GM20431 (cell line): Measurements from ENCODE around the gene AGR3.

ENCODE experiments used
- in situ Hi-C: fragments of 300-500 bp; cut with MseI, MboI; formaldehyde crosslinking; loops from one replicate; pipeline ENCODE4 v1.15.0; 2020; ENCODE audit warnings: low sequenced_read_pairs; ENCODE audit not compliant: unreplicated experiment

AGR3 gene

DNA sequence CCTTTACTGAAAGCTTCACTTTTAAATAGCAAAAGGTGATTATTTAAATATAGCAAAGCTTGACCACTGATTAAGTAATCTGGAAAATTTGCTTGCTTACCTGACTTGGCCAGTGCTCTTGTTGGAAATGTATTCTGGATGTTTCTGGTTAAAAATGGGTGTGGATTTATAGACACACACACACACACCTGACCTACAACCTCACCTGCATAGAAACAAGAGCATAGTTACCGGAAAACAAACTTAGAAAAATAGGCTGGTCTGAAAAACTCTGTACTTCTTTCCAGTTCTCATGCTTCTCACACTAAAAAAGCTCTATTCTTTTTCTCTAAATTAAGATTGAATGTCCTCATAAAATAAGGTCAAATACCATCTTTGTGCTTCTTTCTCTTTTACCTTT is at the start of gene AGR3:
AGR3 (minus strand) TSS at position 140 of the 400 bp plus-strand sequence. CDS start 3,365 bp downstream, outside the sequence.
- in situ Hi-C loops = no loop called here

DNA sequence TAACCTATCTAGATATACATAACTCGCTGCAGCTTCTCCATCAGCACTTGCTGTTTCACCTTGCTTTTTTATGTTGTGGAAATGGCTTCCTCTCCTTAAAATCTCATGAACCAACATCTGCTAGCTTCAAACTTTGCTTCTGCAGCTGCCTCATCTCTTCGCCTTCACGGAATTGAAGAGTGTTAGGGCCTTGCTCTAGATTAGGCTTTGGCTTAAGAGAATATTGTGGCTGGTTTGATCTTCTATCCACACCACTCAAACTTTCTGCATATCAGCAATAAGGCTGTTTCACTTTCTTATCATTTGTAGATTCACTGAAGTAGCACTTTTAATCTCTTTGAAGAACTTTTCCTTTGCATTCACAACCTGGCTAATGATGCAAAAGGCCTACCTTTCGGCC is 49.2 kb upstream of the AGR3 start:
- in situ Hi-C loops = no loop called here

DNA sequence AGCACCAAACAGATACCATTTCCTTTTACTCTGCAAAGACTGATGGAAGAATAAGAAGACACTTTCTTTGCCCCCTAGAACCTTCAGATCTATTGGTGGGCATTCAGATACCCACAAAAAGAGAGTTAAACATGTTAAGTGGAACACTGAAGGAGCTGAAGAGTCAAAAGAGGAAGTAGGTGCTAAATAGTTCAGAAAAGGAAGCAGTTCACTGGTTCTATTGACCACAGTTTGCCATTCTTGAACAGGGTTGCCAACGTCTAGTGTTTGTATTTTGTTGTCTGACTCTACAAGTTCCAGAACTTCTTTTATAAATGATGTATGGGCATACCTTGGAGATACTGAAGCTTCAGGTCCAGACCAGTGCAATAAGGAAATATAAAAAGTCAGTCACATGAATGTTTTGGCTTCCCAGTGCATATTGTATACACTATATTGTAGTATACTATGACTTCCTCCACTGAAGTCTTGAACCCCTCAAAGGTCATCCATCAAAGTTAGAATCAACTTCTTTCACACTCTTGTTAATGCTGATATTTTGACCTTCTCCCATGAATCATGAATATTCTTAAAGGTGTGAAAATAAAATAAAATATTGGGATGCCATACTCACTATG is 47.5 kb upstream of the AGR3 start:
- in situ Hi-C loops = no loop called here

DNA sequence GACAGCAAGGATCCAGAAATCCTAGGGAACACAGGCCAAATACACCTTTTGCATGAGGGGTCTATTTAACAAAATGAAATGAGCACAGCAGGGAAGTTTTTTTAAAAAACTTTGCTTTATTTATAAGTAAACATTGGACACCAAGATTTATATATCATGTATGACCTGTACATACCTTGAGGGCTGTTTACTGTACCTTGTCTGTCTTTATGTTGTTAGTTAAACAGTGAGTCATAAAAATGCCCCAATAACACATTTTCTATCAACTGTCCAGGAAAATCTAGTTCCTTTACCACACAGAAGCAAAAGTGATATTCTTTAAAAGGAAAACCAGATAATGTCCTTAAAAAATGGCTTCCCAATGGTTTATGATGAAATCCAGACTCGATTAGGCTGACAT is 45.1 kb upstream of the AGR3 start:
- in situ Hi-C loops = no loop called here

DNA sequence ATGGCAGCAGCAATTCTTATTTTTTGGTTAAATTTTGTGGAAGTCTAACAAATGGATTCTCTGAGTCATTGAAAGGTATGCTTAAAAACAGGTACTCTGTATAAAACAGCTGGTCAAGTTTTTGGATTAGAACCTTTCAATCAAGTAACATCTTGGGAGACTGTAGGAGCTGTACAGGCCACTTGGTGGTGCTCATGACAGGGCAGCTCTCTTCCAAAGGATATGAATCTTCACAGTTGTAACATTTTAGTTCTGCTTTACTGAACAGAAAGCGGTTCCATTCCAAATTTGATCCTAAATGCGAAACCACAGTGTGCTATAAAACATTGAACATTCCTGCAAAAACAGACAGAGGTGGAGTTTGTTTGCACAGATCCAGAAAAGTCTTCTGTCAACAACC is 44.5 kb upstream of the AGR3 start:
- in situ Hi-C loops = no loop called here

DNA sequence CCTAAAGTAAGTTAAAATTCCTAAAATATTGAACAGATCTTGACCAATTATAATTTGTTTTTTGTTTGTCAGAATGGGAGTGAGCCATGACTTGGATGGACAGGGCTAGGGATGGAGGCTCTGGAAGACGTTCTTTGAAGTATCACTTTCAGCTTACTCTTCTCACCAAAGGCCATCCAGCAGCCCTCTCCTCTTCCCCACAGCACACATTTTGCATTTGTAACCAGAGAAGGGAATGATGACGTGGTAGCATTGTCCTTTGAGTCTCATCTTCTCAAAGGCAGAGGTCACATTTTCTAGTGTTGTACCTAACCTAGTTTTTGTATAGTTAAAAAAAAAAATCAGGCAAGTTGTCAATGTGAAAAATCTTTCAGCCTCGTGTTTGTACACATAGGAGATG is 43.8 kb upstream of the AGR3 start:
- in situ Hi-C loops = no loop called here

DNA sequence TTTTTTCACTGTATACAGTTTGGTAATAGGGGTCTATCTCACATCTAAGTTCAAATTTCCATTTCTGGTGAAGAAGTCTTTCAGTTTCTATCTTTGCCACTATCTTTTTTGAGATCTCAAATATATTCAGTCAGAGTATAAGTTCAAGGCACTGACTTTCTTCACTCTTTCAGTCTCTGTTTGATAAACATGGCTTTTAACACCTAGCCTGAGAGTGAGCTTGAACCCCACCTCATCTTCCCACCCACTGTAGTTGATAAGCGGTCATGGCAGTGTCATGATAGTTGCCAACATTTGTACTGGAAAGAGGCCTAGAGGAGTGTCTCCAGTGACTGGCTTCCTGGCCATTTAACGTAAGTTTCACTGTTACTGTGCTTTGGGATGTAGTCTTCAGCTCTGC is 41.2 kb upstream of the AGR3 start:
- in situ Hi-C loops = no loop called here

DNA sequence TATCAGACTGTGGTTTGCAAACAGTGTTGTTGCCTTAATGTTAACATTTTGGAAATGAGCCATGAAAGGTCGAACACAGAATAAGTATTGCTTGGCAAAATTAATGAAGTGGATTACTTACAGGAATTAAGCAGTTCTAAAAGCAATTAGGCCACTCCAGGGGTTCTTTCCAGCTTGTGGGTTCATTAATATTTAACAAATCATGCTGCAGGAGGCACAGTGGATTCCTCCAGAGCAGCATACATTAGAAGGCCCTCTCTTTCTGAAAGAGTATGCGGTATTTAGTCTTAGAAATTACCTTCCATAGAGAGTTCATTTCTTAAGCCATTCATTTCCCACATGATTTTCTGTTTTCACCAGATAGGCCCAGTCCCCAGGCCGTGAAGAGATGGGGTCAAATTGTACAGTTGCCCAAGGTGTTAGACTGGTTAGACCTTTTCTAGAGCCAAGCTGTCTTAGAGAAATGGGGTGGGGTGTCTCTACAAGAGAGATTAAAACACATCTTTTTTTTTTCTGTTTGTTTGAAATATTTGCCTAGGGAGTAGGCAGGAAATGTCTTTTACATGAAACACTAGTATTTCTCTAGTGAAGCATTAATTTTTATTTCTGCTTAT is 40.0 kb upstream of the AGR3 start:
- in situ Hi-C loops = no loop called here

DNA sequence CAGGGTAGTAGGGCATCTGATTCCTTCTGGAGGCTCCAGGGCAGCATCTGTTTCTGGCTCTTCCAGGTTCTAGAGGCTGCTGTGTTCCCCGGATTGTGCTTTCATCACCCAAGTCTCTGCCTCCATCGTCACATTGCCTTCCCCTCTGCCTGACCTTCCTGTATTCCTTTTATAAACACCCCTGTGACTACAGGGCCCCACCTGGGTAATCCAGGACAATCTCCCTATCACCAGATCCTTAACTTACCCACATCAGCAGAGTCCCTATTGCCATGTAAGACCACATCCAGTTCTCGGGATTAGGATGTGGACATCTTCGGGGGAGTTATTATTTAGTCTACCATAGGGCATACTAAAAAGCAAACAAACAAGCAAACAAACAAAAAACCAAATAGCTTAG is 39.4 kb upstream of the AGR3 start:
- in situ Hi-C loops = no loop called here

DNA sequence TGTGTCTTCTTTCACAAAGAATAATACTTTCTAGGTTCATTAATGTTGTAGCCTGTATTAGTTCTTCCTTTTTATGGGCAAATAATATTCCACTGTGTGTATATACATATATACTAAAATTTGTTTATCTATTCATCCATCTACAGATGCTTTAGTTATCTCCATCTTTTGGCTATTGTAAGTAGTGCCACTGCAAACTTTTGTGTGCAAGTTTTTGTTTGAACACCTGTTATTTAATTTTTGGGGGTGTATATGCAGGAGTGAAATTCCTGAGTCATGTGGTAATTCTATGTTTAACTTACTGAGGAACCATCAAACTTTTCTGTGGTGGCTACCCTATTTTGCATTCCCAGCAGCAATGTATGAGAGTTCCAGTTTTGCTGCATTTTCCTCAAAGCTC is 37.7 kb upstream of the AGR3 start:
- in situ Hi-C loops = no loop called here

DNA sequence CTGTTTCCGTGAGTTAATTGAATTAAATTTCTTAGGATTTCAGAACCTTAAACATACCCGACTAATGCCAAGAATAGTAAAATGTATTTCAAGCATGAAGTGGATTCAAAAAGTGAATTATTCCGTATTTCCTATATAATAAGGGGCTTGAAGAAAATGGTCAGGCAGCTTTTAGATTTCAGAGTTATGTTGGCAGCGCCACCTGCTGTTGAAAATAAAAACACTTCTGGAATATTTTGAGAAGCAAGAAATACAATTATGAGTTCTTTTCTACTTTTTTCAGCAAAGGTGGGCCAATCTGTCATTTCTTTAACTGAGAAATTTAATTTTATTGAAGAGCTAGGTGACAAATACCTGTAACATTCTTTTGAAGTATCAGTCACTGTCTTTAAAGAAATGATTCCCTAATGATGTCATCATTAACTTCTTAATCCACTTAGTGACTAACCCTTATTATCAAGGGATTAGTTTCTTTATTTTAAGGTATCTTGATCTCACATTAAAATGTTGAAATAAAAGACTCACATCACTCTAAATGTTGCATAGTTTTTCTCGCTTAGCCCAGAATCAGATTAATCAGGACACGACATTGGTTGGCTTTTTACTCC is 36.6 kb upstream of the AGR3 start:
- in situ Hi-C loops = no loop called here

DNA sequence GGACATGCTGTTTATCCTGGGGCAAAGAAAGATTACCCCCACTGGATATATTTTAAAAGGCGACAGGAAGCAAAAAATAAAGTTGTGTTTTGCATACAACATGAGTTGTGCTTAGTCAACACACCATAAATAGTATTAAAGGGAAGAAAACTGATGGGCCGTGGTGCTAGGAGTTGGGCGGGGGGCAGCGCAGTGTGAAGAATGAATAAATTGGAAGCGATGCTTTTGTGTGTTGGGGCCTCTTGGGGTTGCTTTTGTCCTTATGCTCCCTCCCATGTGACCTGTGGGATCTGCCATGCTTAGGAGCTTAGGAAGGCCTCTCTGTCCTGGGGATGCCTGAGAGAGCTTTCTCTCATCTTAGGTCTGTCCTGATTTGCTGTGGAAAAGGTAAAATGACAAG is 35.0 kb upstream of the AGR3 start:
- in situ Hi-C loops = no loop called here

DNA sequence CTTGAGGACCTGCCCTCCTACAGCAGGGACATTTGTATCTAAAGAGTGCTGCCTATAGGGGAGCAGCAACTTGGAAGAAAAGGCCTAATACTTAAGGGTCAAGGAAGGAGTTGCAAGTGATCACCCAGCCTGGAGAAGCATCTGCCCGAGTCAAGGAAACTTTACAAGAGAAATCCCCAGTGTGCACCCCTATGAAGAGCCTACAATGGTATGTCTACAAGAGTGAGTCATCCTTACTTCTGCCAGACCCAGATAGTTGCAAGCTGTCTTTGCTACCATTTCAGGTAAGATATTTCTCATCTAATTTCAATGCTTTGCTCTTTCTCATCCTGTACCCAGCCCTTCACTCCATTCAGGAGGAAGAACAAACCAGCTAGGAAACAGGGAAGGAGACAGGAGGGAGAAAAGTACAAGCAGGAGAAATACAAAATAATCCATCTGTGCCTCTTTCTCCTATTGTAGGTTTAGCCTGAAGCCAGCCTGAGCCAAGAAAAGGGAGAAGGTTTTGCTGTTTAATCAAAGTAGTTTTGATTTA is 34.4 kb upstream of the AGR3 start:
- in situ Hi-C loops = no loop called here

DNA sequence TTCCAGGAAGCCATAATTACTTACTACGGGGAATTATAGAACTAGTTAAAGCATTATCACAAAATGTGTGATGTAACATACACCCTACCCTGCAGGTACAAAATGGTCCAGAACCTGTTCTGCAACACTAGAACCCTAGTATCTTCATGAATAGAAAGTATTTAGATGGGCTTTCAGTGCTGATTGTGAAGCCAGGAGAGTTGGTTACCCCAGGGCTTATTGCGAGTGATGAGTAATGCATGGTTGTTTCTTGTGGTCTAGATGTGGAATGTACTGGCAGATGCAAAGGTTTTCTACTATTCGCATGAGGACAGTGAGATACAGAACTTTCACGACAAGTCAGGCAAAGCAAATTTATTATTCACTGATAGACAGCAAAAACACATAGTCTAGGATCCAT is 33.6 kb upstream of the AGR3 start:
- in situ Hi-C loops = no loop called here

DNA sequence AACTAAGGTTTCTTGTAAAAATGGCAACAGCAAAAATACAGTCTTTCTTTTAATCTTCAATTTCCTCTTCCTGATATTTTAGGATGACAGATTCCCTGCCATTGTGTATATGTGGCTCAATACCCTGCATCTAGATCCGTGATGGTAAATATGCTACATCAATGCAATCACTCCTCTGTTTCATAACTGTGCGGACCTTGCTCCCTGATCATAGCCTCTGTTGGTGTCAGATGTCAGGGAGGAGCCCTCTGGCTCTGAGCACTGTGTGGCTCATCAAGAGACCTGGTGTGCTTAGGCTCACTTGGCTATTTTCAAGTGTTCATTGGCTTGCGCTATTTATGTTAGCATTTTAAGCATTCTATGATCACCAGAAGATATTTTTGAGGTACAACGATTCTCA is 33.0 kb upstream of the AGR3 start:
- in situ Hi-C loops = no loop called here

DNA sequence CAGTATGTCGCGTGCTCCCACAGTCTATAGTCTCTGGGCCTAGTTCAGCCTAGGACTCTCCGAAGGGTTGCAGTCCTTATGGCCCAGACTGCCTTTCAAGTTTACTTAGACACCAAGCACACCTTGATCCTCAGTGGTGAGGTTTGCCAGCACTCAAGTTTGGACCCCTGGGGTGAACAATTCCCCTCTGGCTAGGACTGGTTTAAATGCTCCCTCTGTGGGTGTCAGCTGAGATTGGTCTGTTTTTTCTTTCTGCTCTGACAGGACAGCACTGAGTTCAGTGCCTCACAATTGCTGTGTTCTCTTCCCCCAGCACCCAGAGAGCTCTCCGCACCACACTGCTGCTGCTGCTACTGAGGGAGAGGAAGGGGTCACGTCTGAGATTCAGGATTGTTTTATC is 31.9 kb upstream of the AGR3 start:
- in situ Hi-C loops = no loop called here

DNA sequence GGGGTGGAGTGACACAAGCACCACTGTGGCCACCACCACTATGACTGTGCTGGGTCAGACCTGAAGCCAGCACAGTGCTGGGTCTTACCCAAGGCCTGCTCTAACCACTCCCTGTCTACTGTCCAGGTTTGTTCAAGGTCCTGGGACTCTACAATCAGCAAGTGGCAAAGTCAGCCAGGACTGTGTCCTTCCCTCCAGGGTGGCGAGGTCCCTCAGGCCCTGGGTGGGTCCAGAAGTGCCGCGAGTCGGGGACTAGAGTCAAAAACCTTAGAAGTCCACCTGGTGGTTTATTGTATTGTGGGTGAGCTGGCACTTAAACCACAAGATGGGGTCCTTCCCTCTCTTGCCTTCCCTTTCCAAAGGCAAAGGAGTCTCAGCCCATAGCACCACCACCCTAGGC is 30.8 kb upstream of the AGR3 start:
- in situ Hi-C loops = no loop called here

DNA sequence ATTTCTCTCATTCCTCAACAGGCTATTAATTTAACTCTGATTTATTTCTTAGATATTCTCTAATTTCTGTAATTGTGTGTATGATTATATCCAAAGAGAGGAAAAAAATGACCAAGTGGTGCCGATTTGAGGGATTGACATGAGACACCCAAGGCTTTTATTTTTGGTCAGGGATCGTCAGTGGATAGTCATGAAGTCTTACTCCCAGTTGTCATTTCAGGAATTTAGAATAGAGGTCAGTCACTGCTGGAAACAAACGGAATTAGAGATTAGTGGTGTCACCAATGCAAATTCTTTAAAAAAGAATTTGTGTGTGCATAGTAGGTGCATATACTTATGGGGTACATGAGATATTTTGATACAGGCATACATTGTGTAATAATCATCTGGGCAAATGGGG is 26.8 kb upstream of the AGR3 start:
- in situ Hi-C loops = no loop called here

DNA sequence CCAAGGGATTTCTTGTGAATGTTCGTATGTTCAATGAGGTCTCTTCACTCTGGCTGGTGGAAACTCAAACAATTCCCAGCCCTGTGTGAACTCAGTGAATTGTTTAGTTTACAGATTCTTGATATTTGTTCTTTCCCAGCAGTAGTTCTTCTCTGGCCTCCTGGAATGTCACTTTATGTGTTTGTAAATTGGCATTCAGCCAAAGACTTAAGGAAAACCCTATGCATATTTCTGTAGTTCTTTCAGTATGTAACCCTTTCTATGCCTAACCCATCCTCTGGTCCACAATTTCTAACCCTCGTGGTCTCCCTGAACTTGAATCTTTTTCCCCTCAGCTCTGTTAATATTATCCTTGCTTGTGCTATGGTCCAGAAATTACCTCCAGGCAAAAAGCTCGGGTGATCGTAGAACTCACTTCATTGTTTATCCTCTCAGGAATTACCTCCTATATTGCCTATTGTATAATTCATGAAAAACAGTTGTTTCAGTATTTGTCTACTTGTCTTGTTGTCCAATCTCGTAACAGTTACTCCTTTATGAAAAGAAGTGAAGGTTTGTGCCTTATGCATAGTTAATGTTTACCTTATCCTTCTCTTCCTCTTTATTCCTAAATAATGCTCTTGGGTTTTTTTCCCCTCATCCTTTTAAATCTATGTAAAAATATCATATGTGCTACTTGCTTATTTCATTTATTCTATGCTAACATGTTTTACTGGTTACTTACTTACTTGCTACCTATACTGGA is 23.7 kb upstream of the AGR3 start:
- in situ Hi-C loops = no loop called here

DNA sequence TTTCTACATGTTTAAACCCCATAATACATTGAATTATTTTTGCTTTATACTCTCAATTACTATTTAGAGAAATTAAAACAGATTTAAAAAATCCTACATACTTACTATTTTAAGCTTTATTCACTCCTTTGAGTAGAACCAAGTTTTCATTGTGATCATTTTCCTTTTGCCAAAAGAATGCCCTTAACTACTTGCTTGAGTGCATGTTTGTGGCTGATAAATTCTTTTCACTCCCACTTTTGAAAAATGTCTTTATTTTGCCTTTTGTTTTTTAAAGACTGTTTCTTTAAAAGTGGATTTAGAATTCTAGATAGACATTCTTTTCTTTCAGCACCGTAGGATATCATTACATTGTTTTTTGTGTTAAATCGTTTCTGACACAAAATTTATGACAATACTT is 22.3 kb upstream of the AGR3 start:
- in situ Hi-C loops = no loop called here

DNA sequence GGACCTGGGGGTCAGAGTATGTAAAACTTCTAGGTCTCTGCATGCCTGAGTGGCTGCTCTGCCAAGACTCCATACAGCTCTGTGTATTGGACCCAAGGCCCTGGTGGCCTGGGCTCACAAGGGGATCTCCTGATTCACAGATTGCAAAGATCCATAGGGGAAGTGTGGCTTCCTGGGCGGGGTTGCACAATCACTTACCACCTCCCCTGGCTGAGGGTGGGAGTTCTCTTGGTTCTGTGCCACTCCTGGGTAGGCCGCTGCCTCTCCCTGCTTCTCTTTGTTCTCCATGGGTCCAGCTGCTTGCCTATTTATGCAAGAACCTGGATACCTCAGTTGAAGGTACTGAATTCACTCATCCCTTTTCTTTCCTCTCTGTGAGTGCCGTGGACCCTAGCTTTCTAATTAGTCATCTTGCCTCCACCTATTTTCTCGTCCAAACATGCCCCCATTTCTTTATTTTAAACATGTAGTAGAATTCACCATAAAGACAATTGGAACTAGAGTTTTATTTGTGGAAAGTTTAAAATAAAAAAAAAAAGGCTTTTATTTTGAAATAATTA is 18.5 kb upstream of the AGR3 start:
- in situ Hi-C loops = no loop called here
